ENCODE data around the gene SEMA6B.
"Not testable (repeated sequence)": the region's sequence is repeated elsewhere in the genome, so short reads cannot be mapped to it uniquely, and the experiment has no call there.

The SEMA6B gene, protein sequence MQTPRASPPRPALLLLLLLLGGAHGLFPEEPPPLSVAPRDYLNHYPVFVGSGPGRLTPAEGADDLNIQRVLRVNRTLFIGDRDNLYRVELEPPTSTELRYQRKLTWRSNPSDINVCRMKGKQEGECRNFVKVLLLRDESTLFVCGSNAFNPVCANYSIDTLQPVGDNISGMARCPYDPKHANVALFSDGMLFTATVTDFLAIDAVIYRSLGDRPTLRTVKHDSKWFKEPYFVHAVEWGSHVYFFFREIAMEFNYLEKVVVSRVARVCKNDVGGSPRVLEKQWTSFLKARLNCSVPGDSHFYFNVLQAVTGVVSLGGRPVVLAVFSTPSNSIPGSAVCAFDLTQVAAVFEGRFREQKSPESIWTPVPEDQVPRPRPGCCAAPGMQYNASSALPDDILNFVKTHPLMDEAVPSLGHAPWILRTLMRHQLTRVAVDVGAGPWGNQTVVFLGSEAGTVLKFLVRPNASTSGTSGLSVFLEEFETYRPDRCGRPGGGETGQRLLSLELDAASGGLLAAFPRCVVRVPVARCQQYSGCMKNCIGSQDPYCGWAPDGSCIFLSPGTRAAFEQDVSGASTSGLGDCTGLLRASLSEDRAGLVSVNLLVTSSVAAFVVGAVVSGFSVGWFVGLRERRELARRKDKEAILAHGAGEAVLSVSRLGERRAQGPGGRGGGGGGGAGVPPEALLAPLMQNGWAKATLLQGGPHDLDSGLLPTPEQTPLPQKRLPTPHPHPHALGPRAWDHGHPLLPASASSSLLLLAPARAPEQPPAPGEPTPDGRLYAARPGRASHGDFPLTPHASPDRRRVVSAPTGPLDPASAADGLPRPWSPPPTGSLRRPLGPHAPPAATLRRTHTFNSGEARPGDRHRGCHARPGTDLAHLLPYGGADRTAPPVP

DNA sequence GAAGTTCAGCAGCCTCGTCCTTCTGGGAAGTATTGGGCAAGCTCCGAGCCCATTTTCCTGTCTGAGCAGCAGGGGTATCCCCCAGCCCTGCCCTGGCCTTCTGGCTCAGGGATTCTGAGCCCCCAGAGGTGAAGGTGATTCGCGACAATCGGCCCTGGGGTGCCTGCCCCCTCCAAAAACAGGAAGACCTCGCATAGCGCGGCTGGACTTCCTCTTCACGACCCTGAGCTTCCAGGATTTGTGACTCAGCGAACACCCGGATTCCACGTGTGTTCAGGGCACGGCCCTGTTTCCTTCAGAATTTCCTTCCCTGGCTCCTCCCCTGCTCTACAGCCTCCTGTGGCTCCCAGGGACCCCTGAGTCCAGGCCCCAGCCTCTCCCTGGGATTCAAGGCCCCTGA lies at the start of gene SEMA6B:
SEMA6B (minus strand) TSS at position 116 of the 400 bp plus-strand sequence. CDS start 1,227 bp downstream, outside the sequence.
- no peak for DNase-seq

DNA sequence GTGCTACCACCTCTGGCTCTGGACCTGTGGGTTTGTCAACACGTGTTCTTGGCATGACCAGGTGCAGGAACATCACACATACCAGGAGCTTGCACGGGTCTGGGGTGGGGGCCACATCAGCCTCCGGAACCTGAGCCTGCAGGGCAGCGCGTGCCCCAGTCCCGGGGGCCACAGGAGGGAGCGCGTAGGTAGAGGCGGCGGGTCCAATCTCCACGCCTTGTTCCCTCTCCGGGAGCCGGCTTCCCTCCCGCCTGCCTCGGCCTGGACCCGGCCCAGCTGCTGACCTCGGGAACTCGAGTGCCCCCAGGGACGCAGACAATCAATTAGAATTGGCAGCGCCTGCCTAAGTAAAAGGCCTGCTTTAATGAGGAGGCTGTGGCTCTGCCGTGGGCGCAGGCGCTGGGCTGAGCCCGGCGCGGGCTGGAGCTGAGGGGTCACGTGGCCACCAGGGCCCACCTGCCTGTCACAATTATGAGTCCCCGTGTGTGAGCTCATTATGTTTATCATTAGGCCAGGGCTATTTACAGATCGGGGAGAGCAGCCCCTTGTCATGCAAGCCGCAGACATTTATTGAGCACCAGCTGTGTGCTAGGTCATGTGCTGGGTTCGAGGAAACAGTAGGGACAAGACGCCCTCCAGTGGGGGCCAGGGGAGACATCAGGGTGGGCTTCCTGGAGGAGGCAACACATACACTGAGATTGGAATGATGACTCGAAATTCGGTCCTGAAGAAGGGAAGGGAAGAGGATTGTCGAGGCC lies 47.6 kb upstream of the SEMA6B start:
- DNase-seq = no peak

DNA sequence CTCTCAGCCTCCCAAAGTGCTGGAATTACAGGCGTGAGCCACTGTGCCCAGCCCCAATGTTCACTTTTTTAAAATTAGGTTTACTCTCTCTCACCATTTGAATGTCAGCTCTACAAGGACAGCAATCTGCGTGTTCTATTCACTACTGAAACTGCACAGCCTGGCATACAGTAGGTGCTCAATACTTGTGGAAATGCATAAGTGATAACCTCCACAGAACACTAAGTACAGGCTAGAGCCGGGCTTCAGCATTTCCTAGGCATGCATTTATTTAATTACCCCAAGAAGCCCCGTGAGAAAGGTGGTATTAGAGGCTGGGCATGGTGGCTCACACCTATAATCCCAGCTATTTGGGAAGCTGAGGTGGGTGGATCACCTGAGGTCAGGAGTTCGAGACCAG lies 46.7 kb upstream of the SEMA6B start:
- DNase-seq = no peak

DNA sequence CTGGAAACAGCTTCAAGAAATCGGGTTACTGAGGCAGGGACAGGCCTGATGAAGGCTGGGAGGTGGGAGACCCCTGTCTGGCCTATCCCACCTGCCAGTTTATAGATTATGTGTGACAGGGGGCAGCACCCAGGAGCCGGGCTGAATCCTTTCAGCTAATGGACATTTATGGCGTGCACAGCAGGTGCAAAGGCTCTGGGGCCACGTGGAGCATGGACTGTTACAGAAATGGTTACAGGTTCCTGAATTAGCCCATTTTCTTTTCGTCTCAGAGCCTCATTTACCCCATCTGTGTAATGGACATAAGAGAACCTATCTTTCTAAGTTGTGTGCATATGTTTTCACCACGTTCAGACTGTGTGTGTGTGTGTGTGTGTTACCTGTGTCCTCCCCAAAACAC lies 45.4 kb upstream of the SEMA6B start:
- DNase-seq = no peak

DNA sequence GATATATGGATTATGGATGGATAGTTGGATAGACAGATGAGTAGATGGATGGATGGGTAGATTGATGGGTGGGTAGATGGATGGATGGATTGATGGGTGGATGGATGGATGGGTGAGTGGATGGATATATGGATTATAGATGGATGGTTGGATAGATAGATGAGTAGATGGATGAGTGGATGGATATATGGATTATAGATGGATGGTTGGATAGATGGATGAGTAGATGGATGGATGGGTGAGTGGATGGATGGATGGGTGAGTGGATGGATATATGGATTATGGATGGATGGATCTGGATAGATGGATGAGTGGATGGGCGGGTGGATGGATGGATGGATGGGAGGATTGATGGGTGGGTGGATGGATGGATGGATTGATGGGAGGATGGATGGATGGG lies 43.4 kb upstream of the SEMA6B start:
- DNase-seq = no peak

DNA sequence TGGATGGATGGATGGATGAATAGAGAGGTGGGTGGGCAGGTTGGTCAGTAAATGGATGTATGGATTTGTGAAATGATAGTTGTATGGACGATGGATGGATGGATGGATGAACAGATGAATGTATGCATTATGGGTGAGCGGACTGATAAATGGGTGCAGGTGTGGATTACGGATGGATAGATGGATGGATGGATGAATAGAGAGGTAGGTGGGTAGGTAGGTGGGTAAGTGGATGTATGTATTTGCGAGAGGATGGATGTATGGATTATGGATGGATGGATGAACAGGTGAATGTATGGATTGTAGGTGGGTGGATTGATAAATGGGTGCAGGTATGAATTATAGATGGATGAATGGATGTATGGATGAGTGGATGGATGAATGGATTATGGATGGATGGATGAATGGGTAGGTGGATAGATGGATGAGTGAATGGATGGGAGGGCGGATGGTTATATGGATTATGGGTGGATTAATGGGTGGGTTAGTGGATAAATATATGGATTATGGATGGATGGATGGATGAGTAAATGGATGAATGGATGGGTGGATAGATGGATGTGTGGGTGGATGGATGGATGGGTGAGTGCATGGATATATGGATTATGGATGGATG lies 42.8 kb upstream of the SEMA6B start:
- no peak for DNase-seq

DNA sequence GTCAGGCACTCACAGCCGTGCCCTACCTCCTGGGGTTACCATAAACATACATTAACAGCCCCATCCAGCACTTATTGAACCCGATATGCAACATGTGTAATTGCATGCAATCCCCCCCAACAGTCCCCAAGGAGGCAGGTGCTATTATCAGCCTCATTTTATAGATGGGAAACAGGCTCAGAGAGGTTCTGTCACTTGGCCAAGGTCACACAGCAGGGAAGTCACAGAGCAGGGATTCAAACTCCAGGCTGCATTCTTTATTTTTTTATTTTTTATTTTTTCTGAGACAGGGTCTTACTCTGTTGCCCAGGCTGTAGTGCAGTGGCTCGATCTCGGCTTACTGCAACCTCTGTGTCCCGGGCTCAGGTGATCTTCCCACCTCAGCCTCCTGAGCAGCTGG lies 41.4 kb upstream of the SEMA6B start:
- DNase-seq = no peak

DNA sequence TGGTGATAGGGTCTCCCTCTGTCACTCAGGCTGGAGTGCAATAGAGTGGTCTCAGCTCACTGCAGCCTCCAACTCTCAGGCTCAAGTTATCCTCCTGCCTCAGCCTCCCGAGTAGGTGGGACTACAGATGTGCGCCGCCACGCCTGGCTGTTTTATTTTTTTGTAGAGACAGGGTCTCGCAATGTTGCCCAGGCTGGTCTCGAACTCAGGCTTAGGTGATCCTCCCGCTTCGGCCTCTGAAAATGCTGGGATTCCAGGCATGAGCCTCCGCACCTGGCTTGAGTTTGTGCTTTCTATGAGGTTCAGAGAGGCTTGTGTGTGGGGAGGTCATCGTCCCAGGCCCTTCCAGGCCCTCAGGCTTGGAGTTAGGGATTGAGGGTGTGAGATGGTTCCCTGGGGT lies 40.6 kb upstream of the SEMA6B start:
- DNase-seq = no peak

DNA sequence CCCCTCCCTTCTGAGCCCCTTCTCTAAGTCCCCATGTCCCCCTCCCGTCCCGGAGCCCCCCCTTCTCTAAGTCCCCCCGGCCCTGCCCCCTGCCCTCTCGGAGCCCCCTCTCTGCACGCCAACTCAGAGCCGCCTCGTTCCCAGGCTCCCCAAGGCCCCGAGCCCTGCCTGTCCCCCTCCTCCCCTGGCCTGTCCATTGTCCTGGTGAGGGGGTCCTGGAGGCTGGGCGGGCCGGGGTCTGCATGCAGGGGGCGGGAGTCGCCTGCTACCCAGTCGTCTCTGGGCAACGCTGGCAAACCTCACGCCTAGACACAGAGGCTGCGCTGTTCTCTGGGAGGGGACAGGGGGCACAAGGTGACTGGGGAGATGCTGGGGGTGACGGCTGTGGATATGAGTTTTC lies 39.2 kb upstream of the SEMA6B start:
- no peak for DNase-seq

DNA sequence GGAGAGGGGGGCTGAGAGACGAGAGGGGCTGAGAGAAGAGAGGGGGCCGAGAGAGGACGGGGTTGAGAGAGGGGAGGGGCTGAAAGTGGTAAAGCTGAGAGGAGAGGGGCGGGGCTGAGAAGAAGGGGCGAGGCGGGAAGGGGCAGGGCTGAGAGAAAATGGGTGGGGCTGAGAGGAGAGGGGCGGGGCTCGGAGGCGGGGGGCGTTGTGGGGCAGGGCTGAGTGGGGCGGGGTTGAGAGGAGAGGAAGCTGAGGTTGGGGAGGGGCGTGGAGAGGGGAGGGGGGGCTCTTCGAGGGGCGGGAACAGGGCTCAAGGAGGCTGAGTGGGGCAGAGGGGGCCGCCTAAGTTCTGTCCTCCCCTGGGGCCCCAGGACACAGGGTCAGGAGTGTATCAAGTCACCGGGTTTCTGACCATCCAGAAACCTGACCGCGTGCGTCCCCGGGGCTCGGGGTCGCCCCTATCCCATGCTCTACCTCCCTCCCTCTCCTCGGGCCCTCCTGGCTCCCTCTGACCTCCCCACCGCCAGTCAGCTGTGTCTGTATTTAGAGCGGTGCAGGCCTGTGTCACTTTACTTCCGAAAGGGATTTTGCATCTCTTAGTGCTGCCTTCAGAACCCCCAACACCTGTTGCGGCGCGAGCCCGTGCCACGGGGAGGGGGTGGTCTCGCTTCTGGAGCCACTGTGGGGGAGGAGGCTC lies 38.6 kb upstream of the SEMA6B start:
- no peak for DNase-seq

DNA sequence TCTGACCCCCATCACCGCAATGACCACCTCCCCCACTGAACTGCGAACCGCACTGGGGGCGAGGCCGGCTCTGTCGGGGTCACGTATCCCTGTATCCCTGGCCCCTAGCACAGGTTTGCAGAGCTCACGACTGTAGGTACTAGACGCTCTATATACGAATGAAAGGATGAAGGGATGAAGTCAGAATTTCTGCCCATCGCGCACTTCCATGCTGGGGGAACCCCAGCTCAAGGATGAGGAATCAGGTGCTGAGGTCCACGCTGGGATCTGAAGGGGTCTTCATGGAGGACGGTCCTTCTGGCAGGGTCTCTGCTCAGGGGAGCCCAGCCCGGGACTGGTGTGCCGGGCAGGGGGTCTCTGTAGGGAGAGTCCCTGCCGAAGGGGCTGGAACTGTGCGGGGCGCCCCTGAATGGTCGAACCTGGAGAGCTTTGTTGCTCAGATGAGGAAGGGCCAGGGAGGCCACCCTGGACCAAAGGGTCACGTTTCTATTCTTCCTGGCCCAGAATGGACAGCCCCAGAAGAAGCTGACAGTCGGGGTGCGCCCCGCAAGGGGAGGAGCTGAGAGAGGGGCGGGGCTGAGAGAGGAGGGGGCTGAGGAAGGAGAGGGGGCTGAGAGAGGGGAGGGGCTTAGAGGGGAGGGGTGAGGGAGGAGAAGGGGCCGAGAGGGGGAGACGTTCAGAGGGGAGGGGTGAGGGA lies 37.9 kb upstream of the SEMA6B start:
- DNase-seq = no peak

DNA sequence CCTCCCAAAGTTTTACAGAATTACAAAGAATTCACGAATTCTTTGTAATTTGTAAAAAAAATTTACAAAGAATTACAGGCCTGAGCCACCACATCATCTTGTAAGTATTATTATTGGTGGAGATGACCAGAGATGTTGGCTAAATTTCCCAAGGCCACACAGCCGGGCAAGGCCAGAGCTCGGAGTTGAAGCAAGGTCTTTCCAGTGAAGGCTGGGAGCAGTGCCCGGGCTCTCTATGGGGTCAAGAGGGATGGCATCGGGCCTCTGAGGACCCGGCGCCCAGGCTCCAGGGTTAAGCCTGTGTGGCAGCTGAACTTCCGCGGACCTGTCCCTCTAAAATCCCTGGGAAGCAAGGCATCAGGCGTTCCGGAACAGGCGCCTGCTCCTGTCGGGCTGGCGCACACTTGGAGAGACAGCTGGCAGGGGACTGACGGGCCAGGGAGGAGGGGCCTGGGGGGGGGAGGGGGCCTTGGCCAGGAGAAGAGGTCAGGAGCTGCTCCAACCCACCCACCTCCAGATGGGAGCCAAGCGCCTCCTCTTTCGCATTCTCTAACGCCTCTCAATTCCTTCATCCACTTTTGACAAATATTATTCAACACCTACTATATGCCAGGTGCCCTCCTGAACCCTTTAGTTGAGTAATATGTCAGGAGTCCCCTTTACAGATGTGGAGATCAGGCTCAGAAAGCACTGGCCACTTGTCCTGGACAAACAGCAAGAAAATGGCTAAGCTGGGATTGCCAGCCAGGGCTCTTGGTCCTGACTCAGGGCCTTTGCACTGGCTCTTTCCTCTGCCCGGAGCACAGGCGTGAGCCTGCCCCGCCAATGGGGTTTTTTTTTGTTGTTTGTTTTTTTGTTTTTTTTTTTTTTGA lies 36.8 kb upstream of the SEMA6B start:
- DNase-seq = no peak

DNA sequence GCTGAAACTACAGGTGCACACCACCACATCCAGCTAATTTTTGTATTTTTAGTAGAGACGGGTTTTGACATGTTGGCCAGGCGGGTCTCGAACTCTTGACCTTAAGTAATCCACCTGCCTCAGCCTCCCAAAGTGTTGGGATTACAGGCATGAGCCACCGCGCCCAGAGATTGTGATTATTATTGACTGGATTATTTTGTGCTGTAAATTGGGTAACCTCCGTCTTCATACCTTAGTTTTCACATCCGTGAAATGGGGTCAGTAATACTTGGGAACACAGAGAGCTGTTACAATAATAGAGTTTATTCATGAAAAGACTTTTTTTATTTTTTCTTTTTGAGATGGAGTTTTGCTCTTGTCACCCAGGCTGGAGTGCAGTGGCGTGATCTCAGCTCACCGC lies 35.7 kb upstream of the SEMA6B start:
- DNase-seq = not testable (repeated sequence)

DNA sequence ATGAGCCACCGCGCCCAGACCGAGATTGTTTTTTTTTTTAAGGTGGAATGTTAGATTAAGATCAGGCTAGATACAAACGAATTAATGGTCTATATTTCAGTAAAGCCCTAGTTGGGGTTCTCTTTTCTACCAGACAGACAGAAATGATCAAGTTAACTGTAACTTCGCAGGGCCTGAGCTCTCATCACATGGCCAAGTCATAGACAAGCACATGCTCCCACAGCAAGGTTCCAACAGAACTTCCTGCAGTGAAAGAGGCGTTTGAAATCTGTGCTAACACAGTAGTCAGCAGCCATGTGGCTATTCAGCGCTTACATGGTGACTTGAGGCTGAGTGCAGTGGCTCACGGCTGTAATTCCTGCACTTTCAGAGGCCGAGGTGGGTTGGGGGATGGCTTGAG lies 34.7 kb upstream of the SEMA6B start:
- no peak for DNase-seq

DNA sequence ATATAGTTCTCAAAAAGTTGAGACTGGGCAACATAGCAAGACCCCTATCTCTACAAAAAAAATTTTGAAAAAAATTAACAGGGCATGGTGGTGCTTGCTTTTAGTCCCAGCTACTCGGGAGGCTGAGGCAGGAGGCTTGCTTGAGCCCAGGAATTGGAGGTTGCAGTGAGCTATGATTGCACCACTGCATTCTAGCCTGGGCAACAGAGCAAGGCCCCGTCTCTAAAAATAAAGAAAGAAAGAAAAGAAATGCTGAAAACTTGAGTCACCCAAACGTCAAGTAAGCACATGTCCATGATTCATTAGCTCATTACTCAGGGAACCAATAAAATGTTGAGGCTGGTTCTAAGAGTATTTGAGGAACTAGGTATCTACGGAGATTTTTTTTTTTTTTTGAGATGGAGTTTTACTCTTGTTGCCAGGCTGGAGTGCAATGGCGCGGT lies 33.9 kb upstream of the SEMA6B start:
- DNase-seq = peak; percentile 66

DNA sequence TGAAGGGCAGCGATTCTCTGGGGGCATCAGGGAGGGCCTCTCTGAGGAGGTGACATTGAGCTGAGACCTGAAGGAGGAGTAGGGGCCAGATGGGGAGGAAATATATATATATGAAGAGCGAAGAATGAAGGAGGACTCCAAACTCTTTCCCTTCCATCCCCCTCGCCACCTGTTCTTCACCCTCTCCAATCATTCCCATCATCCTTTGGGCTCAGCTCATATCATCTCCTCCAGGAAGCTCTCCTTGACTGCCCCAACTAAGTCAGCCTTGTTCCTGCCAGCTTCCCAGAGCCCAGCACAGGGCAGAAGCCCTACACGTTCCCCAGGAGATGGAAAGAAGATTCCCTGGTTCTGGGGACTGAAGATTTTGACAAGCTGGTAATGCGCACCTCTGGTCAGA lies 33.0 kb upstream of the SEMA6B start:
- no peak for DNase-seq

DNA sequence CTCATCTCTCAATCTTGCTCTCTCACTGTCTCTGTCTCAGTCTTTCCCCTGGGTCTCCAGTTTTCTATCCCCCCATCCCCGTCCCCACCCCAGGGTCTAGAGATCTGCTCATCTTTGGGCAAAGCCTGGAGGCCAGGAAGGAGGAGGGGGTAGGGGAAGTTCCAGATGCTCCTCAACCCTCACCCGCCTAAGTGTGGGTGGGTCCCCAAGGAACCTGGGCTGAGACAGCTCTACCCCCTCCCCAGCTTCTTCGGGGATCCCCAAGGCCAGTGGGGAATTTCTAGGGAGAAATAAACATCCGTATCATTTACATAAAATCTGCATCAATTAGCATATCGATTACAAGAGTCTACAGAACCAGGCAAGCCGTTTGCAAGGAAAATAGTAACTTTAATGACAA lies 31.8 kb upstream of the SEMA6B start:
- no peak for DNase-seq

DNA sequence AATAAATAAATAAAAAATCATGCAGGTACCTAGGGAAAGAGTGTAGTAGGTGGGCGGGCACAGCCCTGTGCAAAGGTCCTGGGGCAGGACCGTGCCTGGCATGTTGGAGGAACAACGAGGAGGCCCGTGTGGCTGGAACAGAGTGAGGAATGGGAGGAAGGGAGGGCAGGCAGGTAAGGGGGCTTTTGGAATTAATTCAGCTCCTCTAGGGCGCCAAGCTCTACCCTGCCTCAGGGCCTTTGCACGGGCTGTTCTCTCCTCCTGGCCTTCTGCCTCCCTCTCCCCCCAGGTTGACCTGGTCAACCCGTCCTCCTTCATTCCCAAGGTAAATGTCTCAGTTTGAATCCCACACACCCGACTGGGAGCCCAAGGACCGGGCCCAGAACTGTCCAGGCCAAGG lies 31.1 kb upstream of the SEMA6B start:
- no peak for DNase-seq

DNA sequence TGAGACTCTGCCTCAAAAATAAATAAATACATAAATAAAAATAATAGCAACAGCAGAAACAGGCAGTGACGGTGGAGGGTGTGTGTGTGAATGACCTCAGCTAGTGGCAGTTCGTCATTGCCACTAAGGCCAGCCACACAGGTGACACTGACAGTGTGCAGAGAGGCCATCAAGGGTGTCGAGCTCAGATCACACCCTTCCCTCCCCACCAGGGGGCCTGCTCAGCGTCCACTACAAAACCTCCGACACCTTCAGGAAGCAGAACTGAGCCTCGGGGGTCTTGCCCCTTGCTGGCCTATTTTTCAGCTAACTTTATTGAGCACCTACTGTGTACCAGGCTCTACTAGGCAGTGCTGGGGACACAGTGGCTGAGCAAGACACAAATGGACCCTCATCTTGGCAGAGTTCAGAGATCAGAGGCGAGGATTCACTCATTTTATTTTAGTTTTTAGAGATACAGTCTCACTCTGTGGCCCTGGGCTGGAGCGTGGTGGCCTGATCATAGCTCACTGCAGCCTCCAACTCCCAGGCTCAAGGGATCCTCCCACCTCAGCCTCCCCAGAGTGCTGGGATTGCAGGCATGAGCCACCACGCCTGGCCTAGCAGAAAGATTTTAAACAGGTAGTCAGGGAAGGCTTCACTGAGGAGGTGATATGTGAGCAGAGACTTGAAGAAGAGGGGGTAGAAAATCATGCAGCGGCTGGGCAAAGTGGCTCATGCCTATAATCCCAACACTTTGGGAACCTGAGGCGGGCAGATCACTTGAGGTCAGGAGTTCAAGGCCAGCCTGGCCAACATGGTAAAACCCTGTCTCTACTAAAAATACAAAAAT lies 30.3 kb upstream of the SEMA6B start:
- DNase-seq = no peak
